Measurements from ENCODE around the gene ARID1B.

Gene ARID1B

GRCh38 chr6:156775717-156776116 lies 1.5 kb upstream of the ARID1B start:
- TF ChIP-seq EZH2phosphoT487 (IDR thresholded peaks at IDR 0.05; ENCODE audit: low read length), result no peak
- Histone ChIP-seq H4K20me1 (ENCODE audit: insufficient read depth, low read length) (no peaks in the 10 kb centered on the region), H3K9ac (ENCODE audit: low read length) (no peak overlapping the region), H2AFZ (ENCODE audit: low read length) (no peak overlapping the region), H3K4me2 (ENCODE audit: low read depth, low read length) (no peak overlapping the region), H3K9me3 (replicated peaks; ENCODE audit: insufficient read depth, low read length) (no peaks in the 10 kb centered on the region), H3K27ac (ENCODE audit: low read length) (no peak overlapping the region), H3K4me3 (ENCODE audit: low read length) (no peak overlapping the region), H3K9me2 (replicated peaks; ENCODE audit: insufficient read depth, low read length) (no peaks in the 10 kb centered on the region), H3K79me2 (ENCODE audit: low read length) (peaks cover 11% of the 10 kb centered on the region), H3F3A (ENCODE audit: insufficient read depth, low read length) (peaks cover 2% of the 10 kb centered on the region; the same call in 1 of the 2 replicates), H3K4me1 (ENCODE audit: low read length) (no peaks in the 10 kb centered on the region), H3K27me3 (replicated peaks; ENCODE audit: insufficient read depth, low read length) (no peaks in the 10 kb centered on the region), H3K36me3 (replicated peaks; ENCODE audit: insufficient read depth, low read length) (no peaks in the 10 kb centered on the region)
- DNase-seq, result no peak

GRCh38 chr6:156776470-156776839 lies 723 bp upstream of the ARID1B start:
- H3K27ac ChIP-seq (ENCODE audit: low read length), result peak overlapping the region; percentile 35; the same call in 1 of the 2 replicates
- peaks cover 2% of the 10 kb centered on the region; the same call in 1 of the 2 replicates for H3F3A ChIP-seq (ENCODE audit: insufficient read depth, low read length)
- no peak for DNase-seq
- H3K9me2 ChIP-seq (replicated peaks; ENCODE audit: insufficient read depth, low read length), result no peaks in the 10 kb centered on the region
- peaks cover 19% of the 10 kb centered on the region for H3K79me2 ChIP-seq (ENCODE audit: low read length)
- TF ChIP-seq EZH2 (optimal IDR thresholded peaks at IDR 0.05; ENCODE audit: low read depth, low read length), result no peak
- TF ChIP-seq EZH2phosphoT487 (IDR thresholded peaks at IDR 0.05; ENCODE audit: low read length), result no peak
- TF ChIP-seq CTCF (IDR thresholded peaks at IDR 0.05; ENCODE audit: low read length), result no peak
- H2AFZ ChIP-seq (ENCODE audit: low read length), result no peak overlapping the region
- H3K36me3 ChIP-seq (replicated peaks; ENCODE audit: insufficient read depth, low read length), result no peaks in the 10 kb centered on the region
- no peaks in the 10 kb centered on the region for H3K9me3 ChIP-seq (replicated peaks; ENCODE audit: insufficient read depth, low read length)
- peak overlapping the region; percentile 28; the same call in 1 of the 2 replicates for H3K9ac ChIP-seq (ENCODE audit: low read length)
- H3K4me3 ChIP-seq (ENCODE audit: low read length), result peak overlapping the region; percentile 55
- no peaks in the 10 kb centered on the region for H3K27me3 ChIP-seq (replicated peaks; ENCODE audit: insufficient read depth, low read length)
- H4K20me1 ChIP-seq (ENCODE audit: insufficient read depth, low read length), result no peaks in the 10 kb centered on the region
- H3K4me1 ChIP-seq (ENCODE audit: low read length), result no peaks in the 10 kb centered on the region
- H3K4me2 ChIP-seq (ENCODE audit: low read depth, low read length), result peak overlapping the region; percentile 63; the same call in 1 of the 2 replicates

- Histone ChIP-seq H3K79me2 (ENCODE audit: low read length) (peaks cover 32% of the 10 kb centered on the region), H4K20me1 (ENCODE audit: insufficient read depth, low read length) (no peaks in the 10 kb centered on the region), H3K4me2 (ENCODE audit: low read depth, low read length) (peak overlapping the region; percentile 21; the same call in 1 of the 2 replicates), H3K27ac (ENCODE audit: low read length) (peak overlapping the region; percentile 80; the same call in 1 of the 2 replicates), H3K4me3 (ENCODE audit: low read length) (peak overlapping the region; percentile 61), H3K36me3 (replicated peaks; ENCODE audit: insufficient read depth, low read length) (no peaks in the 10 kb centered on the region), H3K27me3 (replicated peaks; ENCODE audit: insufficient read depth, low read length) (no peaks in the 10 kb centered on the region), H3K9ac (ENCODE audit: low read length) (peak overlapping the region; percentile 78), H3K9me3 (replicated peaks; ENCODE audit: insufficient read depth, low read length) (no peaks in the 10 kb centered on the region), H3K9me2 (replicated peaks; ENCODE audit: insufficient read depth, low read length) (no peaks in the 10 kb centered on the region), H3F3A (ENCODE audit: insufficient read depth, low read length) (peaks cover 2% of the 10 kb centered on the region; the same call in 1 of the 2 replicates), H2AFZ (ENCODE audit: low read length) (no peak overlapping the region), H3K4me1 (ENCODE audit: low read length) (no peaks in the 10 kb centered on the region)
- DNase-seq, result peak; percentile 15
- no peak for TF ChIP-seq CTCF (IDR thresholded peaks at IDR 0.05; ENCODE audit: low read length)
- TF ChIP-seq EZH2phosphoT487 (IDR thresholded peaks at IDR 0.05; ENCODE audit: low read length), result no peak
- no peak for TF ChIP-seq EZH2 (optimal IDR thresholded peaks at IDR 0.05; ENCODE audit: low read depth, low read length)
Measured at GRCh38 chr6:156777577-156778453, 637 bp downstream of the ARID1B start.

All from MM.1S (cell line).